DMS153 treated with DMSO at 0.1 percent for 48 hours (cell line): ENCODE data around the gene CPEB4.

Experiments used
- DNase-seq: peaks from one replicate; lab custom pipeline; 2025; ENCODE audit not compliant: unreplicated experiment; lab: John Stamatoyannopoulos, UW

CPEB4 gene

GRCh38 chr5:173911623-173912022 is 23.5 kb downstream of the CPEB4 start:
- no peak for DNase-seq

DNA sequence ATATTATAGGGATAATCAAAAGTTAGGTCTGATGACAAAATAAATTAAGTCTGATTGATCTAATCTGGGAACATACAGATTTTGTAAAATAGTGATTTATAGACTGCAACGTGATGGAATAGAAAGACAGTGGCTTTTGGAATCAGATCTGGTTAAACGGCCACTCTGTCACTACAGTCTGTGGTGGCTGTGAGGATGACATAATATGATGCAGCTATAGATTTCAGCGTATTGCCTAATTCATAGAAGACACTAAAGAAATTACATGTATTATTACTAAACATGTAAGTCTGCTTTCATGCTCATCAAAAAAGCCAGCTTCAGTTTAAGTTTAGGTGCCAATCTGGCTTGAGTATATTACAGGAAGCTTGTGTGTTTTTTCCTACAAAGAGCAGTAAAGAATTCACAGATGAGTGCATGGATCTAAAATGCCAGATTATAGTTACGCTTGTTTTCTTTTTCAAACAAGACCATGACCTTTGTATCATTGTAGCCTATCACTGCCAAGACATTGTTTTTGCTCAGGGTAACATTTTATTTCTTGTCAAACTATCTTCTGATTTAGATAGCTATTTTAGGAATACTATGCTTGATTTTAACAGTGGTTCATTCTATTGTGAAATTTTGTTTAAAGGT is 25.7 kb downstream of the CPEB4 start:
- no peak for DNase-seq

GRCh38 chr5:173915310-173916014 is 27.3 kb downstream of the CPEB4 start:
- no peak for DNase-seq

DNA sequence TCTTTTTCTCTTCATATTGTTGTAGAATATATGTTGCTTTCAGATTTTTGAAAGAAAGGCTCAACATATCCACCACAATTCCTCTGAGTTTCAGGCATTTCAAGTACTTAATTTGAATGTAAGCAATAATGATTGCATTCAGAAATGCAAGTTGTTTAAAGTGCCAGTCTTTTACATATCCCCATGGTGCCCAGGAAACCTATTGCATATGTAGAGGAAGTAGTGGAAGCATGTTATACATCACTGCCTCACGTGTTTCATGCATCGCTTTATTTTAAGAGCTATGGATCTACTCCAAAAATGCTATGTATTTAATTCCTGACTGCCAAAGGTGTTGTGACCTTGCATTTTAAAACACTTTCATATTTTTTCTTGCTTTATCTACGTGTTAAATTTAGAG is 28.1 kb downstream of the CPEB4 start:
- DNase-seq: no peak

DNA sequence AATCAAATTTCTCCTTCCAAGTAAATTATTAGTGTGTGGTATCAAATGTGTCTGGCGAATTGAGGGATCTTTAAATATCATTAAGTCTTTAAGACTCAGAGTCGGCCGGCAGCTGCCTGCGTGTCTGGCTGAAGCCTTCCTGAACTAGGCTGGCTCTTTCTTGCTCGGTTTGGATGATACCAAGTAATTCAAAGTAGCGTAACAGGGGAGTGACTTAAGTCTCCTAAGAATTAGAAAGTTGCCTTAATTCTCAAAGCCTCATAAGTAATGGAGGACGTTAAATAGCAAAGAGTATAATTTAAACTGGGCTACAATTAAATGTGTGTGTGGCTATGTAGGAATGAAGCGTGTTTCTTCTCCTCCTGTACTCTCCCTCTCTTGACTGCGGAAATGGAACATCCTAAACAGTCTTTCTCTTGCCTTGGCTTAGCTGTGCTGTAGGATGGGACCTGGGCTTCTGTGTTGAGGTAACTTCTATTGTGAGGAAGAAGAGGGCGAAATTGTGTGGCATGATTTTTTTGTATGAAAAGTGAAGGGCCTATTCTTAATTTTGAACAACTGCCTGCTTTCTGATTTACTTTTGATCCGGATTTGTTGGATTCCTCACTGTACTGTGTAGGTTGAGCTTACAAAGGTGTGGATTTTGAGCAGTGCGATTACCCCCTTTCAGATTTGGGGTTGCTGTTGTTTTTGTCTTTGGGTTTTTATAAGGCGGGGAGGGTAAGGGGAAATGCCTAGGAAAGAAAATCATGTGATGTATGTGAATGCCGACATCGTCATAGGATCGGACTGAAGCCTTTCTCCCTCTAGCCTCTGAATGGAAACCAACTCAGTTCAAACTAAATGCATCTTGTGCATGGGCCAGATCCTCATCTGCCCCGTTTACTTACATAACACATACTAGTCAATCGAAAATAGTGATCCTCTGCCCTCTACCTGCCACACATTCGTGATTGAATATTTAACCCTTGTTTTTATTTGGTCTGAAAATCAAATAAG is 29.9 kb downstream of the CPEB4 start:
- DNase-seq: peak; percentile 59

- DNase-seq: no peak
These were observed 31.3 kb downstream of the CPEB4 start for GRCh38 chr5:173919443-173919842.

DNA sequence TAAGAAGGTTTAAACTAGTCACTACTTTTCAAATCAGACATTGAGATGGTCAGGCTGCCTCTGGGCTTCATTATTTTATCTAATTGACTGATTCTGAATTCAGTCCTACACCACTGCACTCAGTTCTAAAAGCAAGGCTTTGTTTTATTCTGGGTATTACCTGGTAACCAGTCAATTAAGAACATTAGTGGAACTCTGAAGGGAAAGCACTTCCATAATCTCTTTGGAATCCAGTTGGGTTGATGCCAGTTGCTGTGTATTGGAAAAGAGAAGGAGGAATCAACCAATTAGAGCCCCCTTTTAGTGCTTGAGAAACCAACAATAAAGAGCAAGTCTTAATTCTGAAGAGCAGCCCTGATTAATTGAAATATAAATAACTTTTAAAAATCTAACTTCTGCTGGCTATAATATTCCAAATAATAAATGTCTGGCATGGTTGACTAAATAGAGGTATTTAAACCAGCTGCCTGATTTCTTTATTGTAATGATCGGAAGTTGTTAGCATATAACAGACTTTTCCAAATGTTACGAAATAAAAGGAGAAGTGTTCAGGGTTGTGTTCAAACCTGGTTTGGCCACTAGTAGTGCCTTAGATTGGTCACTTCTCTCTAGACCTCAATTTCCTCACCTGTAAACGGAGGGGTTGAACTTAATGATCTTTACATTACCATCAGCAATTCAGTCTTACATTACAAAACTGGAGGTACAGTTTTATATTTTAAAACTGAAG is 32.0 kb downstream of the CPEB4 start:
- DNase-seq: no peak

DNA sequence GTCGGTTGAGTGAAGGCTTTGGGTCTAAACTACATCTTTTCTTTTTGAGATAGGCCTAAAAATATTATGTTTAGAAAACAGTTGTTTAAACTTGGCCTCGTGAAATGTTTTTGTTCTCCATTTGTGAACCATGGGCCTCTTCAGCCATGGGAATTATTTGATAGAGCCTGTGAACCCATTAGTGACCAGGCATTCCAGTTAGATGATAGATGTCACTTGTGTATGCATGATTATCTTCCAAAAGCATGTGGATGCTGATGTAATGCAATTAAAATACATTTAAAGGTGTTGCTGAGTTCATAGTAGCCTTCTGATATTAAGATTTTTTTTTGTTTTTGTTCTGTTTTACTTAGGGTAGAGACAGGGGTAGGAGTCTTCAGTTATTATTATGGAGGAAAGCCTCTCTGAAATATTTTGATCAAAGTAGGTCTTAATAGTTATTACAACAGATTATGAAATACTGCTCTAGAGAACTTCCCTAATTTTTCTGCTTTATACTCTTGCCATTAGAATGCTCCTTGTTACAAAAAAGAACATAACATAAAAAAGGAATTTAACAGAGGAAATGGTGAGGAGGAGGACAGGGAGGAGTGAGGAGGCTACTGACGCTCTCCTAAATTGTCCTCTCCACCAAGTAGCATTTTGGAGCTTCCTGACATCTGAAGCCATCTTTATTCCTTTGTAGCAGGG is 32.9 kb downstream of the CPEB4 start:
- no peak for DNase-seq

GRCh38 chr5:173922527-173922926 is 34.4 kb downstream of the CPEB4 start:
- DNase-seq: no peak

- no peak for DNase-seq
These were observed 35.3 kb downstream of the CPEB4 start for GRCh38 chr5:173923218-173924095.

- no peak for DNase-seq
These were observed 36.8 kb downstream of the CPEB4 start for GRCh38 chr5:173924899-173925298.

GRCh38 chr5:173925449-173926071 is 37.4 kb downstream of the CPEB4 start:
- DNase-seq: no peak

- DNase-seq: no peak
These were observed 38.2 kb downstream of the CPEB4 start for GRCh38 chr5:173926359-173926758.

DNA sequence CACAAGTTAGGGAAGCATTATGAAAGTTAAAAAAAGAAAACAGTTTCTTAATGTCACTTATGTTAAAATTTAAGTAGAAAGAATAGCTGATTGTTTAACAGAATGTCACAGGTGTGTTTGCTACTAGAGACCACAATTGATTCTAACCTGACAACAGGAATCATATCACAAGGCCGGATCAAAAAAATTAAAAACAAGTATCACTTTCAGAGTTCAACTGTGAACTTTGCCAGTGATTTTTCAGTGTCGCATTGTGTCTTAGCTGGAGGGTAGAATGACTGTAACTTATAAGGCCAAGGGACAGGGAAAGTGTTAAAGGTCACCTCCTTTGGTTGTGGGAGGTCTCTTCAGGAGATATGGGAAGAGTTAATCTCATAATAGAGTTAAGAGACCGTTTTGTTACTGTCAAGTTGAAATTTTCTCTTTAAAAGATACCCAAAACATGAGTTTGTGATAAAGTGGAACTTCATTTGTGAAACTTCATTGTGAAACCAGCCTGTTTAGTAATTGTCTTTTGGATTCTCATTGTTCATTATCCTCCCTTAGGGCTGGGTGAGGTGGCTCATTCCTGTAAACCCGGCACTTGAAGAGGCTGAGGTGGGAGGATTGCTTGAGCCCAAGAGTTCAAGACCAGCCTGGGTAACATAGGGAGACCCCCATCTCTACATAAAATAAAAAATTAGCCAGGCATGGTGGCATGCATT is 40.9 kb downstream of the CPEB4 start:
- no peak for DNase-seq

GRCh38 chr5:173932695-173933139 is 44.6 kb downstream of the CPEB4 start:
- no peak for DNase-seq

GRCh38 chr5:173933901-173934300 is 45.8 kb downstream of the CPEB4 start:
- DNase-seq: no peak

DNA sequence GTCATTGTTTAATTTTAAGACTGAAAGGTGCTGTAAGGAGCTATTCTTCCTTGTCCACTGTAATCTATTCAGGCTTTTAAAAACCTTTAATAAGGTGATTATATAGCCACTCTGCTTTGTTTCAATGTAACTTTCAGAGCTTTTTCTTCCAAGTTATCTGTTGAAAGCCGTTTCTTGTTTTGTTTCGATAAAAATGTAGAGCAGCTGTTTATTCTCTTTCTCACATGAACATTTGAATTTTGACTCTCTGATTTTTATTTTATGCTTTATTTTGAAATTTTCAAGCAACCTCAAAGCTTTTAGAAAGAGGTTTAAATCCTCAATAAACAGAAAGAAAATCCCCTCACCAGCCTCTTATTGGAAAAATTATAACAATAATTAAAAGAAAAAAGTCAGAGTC is 47.2 kb downstream of the CPEB4 start:
- no peak for DNase-seq

- DNase-seq: no peak
These were observed 52.1 kb downstream of the CPEB4 start for GRCh38 chr5:173940269-173940668.
